ENCODE measurements around the gene LGALS3BP.

- TF ChIP-seq POLR2A (IDR thresholded peaks at IDR 0.05) (no peak), POLR2AphosphoS5 (IDR thresholded peaks at IDR 0.05; ENCODE audit: insufficient read depth in 1 of 2, low read depth in 1 of 2) (no peak), CTCF (IDR thresholded peaks at IDR 0.05) (no peak)
These were observed 1.4 kb downstream of the LGALS3BP start for GRCh38 chr17:78977997-78978973.
